Testis (tissue), 3 donors: ENCODE data around the gene CMPK2. TPM values are rescaled to one million over a fixed set of nuclear protein-coding genes. Genes with fewer than 3 reads are reported as not detected.

Experiments
- DNase-seq: peaks from one replicate; pipeline ENCODE4 v3.0.0-alpha.2; 2019
- H3K27ac ChIP-seq, 2 donors: fragments of 200-600 bp; sonication (generic); one replicate each; pipeline ENCODE4 v1.5.1; 2019
- H3K27me3 ChIP-seq: fragments of 200-600 bp; sonication (generic); one replicate; pipeline ENCODE4 v1.5.1; 2019
- H3K36me3 ChIP-seq: fragments of 200-600 bp; sonication (generic); one replicate; pipeline ENCODE4 v1.5.1; 2017; ENCODE audit warnings: low read depth; ENCODE audit errors: missing control alignments
- H3K4me1 ChIP-seq: fragments of 200-600 bp; sonication (generic); one replicate; pipeline ENCODE4 v1.5.1; 2019
- H3K4me3 ChIP-seq, 2 donors: fragments of 200-600 bp; sonication (generic); one replicate each; pipeline ENCODE4 v1.5.1; 2017 to 2019
- H3K9me3 ChIP-seq: fragments of 200-600 bp; sonication (generic); one replicate; pipeline ENCODE4 v1.5.1; 2017
- POLR2A ChIP-seq: fragments of 450-650 bp; IDR thresholded peaks from one replicate; pipeline ENCODE4 v1.6.1; 2017; ENCODE audit warnings: antibody characterized with exemption, mild to moderate bottlenecking, moderate library complexity
- WGBS, 2 donors: methylation state at CpG; one replicate each; pipeline ENCODE4 v1.1.5; 2018; 5-methylcytosine and 5-hydroxymethylcytosine counted together
- intact Hi-C: fragments of 100-400 bp; cut with DNase I; formaldehyde crosslinking; loops from one replicate; pipeline ENCODE4 v1.15.1; 2023; ENCODE audit warnings: low total_unique reads
- polyA plus RNA-seq: library from polyadenylated mRNA; stranded (reverse); fragments of 350-450 nt; fragmentation: Illumina TruSeq; extraction: RNeasy Lipid Tissue Mini Kit (QIAGEN cat#74804); gene quantifications from one replicate; pipeline ENCODE4 v1.2.3, GENCODE V29; 2014; ENCODE audit warnings: low read depth, low replicate concordance; ENCODE audit not compliant: insufficient read depth
- total RNA-seq, 2 donors: library from RNA; depleted of rRNA; stranded (reverse); fragments of >200 nt; gene quantifications; one replicate each; pipeline ENCODE4 v1.2.3, GENCODE V29; 2016
- TF ChIP-seq, protein P1 (sequence below), 3 experiments: fragments of 450-650 bp in 2 of 3; fragments of 200-600 bp in 1 of 3; sonication (generic) in 1 of 3; IDR thresholded peaks; one replicate each; pipeline ENCODE4 v1.5.1; 2016 to 2019; ENCODE audit warnings: antibody characterized with exemption in 3 of 3, mild to moderate bottlenecking in 2 of 3, moderate library complexity in 1 of 3

CMPK2 gene
- total and polyA plus RNA-seq, 3 donors from 2014 or later = 11.1 to 16.1 (median 15.4) TPM

GRCh38 chr2:6852195-6852594, 13.5 kb downstream of the CMPK2 start:
- TF ChIP-seq, protein P1, sequence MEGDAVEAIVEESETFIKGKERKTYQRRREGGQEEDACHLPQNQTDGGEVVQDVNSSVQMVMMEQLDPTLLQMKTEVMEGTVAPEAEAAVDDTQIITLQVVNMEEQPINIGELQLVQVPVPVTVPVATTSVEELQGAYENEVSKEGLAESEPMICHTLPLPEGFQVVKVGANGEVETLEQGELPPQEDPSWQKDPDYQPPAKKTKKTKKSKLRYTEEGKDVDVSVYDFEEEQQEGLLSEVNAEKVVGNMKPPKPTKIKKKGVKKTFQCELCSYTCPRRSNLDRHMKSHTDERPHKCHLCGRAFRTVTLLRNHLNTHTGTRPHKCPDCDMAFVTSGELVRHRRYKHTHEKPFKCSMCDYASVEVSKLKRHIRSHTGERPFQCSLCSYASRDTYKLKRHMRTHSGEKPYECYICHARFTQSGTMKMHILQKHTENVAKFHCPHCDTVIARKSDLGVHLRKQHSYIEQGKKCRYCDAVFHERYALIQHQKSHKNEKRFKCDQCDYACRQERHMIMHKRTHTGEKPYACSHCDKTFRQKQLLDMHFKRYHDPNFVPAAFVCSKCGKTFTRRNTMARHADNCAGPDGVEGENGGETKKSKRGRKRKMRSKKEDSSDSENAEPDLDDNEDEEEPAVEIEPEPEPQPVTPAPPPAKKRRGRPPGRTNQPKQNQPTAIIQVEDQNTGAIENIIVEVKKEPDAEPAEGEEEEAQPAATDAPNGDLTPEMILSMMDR (IDR thresholded peaks at IDR 0.05) = no peak
- no peak for TF ChIP-seq POLR2A
- WGBS, 2 donors = 90 to 95% methylated on average over 2 of the region's 2 CpGs
- Histone ChIP-seq H3K27ac (no peak overlapping the region), H3K4me1 (no peaks in the 10 kb centered on the region), H3K36me3 (no peaks in the 10 kb centered on the region), H3K4me3 (no peak overlapping the region), H3K27me3 (no peaks in the 10 kb centered on the region), H3K9me3 (no peaks in the 10 kb centered on the region)
- DNase-seq = no peak
- intact Hi-C loops = no loop called here

- intact Hi-C loops = no loop called here
- Histone ChIP-seq H3K9me3 (no peaks in the 10 kb centered on the region), H3K27ac (no peak overlapping the region), H3K4me3 (no peak overlapping the region), H3K36me3 (no peaks in the 10 kb centered on the region), H3K27me3 (no peaks in the 10 kb centered on the region), H3K4me1 (no peaks in the 10 kb centered on the region)
- no peak for DNase-seq
- 70 to 79% methylated on average over 6 of the region's 6 CpGs for WGBS, 2 donors
- no peak for TF ChIP-seq POLR2A
- TF ChIP-seq, protein P1 (IDR thresholded peaks at IDR 0.05) = no peak
These were observed 18.6 kb downstream of the CMPK2 start for GRCh38 chr2:6846967-6847681.

DNA sequence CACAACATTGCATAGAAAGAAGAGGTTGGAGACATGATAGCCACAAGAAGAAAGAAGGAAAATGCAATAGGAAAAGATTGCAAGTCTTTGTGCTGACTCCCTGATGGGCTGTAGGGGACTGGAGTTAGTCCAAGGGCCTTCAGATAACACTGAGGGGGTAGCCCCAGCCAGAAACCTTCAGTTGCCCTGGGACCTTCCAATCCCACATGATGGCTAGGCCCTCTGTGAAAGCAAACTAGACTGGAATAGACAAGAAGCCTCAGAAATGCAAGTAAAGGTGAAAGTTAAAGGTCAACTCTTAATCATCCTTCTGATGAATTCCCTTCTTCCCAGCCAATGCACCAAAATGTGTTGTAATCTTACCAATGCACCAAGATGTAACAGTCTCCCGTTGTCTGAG, 19.2 kb downstream of the CMPK2 start:
- H3K27me3 ChIP-seq = no peaks in the 10 kb centered on the region
- no peaks in the 10 kb centered on the region for H3K9me3 ChIP-seq
- no peak overlapping the region for H3K4me3 ChIP-seq
- no peaks in the 10 kb centered on the region for H3K36me3 ChIP-seq
- no peak overlapping the region for H3K27ac ChIP-seq
- DNase-seq = no peak
- TF ChIP-seq, protein P1 (IDR thresholded peaks at IDR 0.05) = no peak
- TF ChIP-seq POLR2A = no peak
- no peaks in the 10 kb centered on the region for H3K4me1 ChIP-seq
- 64 to 80% methylated on average over 1 of the region's 1 CpG for WGBS, 2 donors
- intact Hi-C loops = no loop called here

- H3K4me3 ChIP-seq = no peak overlapping the region
- no peaks in the 10 kb centered on the region for H3K36me3 ChIP-seq
- H3K27me3 ChIP-seq = no peaks in the 10 kb centered on the region
- intact Hi-C loops = no loop called here
- no peaks in the 10 kb centered on the region for H3K9me3 ChIP-seq
- 86 to 90% methylated on average over 2 of the region's 2 CpGs for WGBS, 2 donors
- no peak for TF ChIP-seq POLR2A
- TF ChIP-seq, protein P1 (IDR thresholded peaks at IDR 0.05) = no peak
- H3K27ac ChIP-seq = no peak overlapping the region
- no peak for DNase-seq
- H3K4me1 ChIP-seq = no peaks in the 10 kb centered on the region
These were observed 19.8 kb downstream of the CMPK2 start for GRCh38 chr2:6845903-6846302.

DNA sequence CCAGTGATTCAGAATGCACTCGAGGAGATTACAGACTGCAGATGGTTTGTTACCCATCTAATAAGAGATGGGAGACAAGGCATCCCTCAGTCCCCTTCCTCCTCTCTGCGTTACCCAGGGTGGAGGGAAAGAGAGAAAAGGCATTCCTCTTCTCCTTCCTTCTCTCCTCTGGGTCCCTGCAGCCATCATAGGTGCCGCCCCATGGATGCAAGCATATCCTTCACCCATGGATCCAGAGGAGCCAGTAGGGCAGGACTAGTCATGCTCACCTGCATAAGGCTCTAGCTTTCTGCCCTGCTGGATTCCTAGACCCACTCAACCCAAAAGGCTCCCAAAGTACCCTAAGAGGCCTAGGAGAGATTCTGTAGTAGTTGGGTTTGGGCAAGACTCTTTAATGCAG, 20.4 kb downstream of the CMPK2 start:
- no peaks in the 10 kb centered on the region for H3K9me3 ChIP-seq
- 67 to 71% methylated on average over 3 of the region's 3 CpGs for WGBS, 2 donors
- intact Hi-C loops = no loop called here
- no peak overlapping the region for H3K27ac ChIP-seq
- H3K27me3 ChIP-seq = no peaks in the 10 kb centered on the region
- no peaks in the 10 kb centered on the region for H3K36me3 ChIP-seq
- no peak for DNase-seq
- H3K4me1 ChIP-seq = no peaks in the 10 kb centered on the region
- TF ChIP-seq POLR2A = no peak
- TF ChIP-seq, protein P1 (IDR thresholded peaks at IDR 0.05) = no peak
- no peak overlapping the region for H3K4me3 ChIP-seq
